Vagina (tissue), 2 donors: ENCODE measurements around the gene DOLK. TPM values are rescaled to one million over a fixed set of nuclear protein-coding genes. Genes with fewer than 3 reads are reported as not detected.

Experiments
- DNase-seq, 2 donors: peaks; one replicate each; pipeline ENCODE4 v3.0.0-alpha.2; 2017; ENCODE audit errors: extremely low spot score in 2 of 2
- H3K27ac ChIP-seq: fragments of 200-600 bp; sonication (generic); one replicate; pipeline ENCODE4 v1.5.1; 2019
- H3K27me3 ChIP-seq: fragments of 200-600 bp; sonication (generic); one replicate; pipeline ENCODE4 v1.5.1; 2019
- H3K36me3 ChIP-seq, 2 donors: fragments of 200-600 bp; sonication (generic); one replicate each; pipeline ENCODE4 v1.5.1; 2017 to 2019
- H3K4me1 ChIP-seq: fragments of 200-600 bp; sonication (generic); one replicate; pipeline ENCODE4 v1.5.1; 2019
- H3K4me3 ChIP-seq, 2 donors: fragments of 200-600 bp; sonication (generic); 1 replicate in 1 of 2; 2 replicates in 1 of 2; pipeline ENCODE4 v1.5.1; 2016 to 2019
- H3K9me3 ChIP-seq: fragments of 200-600 bp; sonication (generic); one replicate; pipeline ENCODE4 v1.5.1; 2019
- POLR2A ChIP-seq, 2 donors: fragments of 450-650 bp; IDR thresholded peaks; one replicate each; pipeline ENCODE4 v1.6.1; 2017; ENCODE audit warnings: antibody characterized with exemption in 2 of 2, mild to moderate bottlenecking in 2 of 2, moderate library complexity in 2 of 2
- POLR2AphosphoS5 ChIP-seq, 2 donors: sonication (generic); formaldehyde crosslinking; IDR thresholded peaks; one replicate each; pipeline ENCODE4 v1.9.0; 2017; ENCODE audit warnings: antibody characterized with exemption in 2 of 2, mild to moderate bottlenecking in 2 of 2, low read depth in 1 of 2; ENCODE audit not compliant: insufficient read depth in 1 of 2
- intact Hi-C: fragments of 100-400 bp; cut with DNase I; formaldehyde crosslinking; loops from one replicate; pipeline ENCODE4 v1.15.1; 2023
- total RNA-seq: library from RNA; depleted of rRNA; stranded (reverse); fragments of >200 nt; gene quantifications from one replicate; pipeline ENCODE4 v1.2.3, GENCODE V29; 2016
- TF ChIP-seq, protein P1 (sequence below), 3 experiments: fragments of 450-650 bp in 2 of 3; fragments of 200-600 bp in 1 of 3; sonication (generic) in 1 of 3; IDR thresholded peaks; one replicate each; pipeline ENCODE4 v1.5.1; 2017 to 2019; ENCODE audit warnings: antibody characterized with exemption in 3 of 3, mild to moderate bottlenecking in 2 of 3, moderate library complexity in 2 of 3

The DOLK gene
- total RNA-seq, 1 donor from 2014 or later, result 8.1 TPM

DNA sequence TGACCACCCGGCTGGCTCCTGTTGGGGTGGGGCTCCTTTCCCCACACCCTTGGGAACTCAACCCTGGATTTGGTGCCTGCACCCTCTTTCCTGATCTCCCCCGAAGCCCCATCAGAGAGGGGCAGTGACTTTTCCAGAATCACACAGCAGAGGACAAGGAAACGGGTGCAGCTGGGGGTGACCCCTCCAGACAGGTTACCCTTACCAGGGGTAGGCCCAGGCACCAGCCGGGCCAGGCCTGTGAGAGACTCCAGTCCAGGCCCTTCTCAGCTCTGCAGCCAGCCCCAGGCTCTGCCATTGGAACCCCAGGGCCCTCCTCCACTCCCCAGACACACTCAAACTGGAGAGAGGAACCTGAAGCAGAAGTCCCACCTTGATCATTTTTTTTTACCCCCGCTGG is 45.6 kb downstream of the DOLK start:
- Histone ChIP-seq H3K4me1 (peaks cover 71% of the 10 kb centered on the region), H3K4me3 (no peak overlapping the region), H3K9me3 (no peaks in the 10 kb centered on the region), H3K27me3 (no peaks in the 10 kb centered on the region), H3K27ac (peak overlapping the region; percentile 94), H3K36me3 (peaks cover 0 to 14% of the 10 kb centered on the region in 2 donors)
- no peak for TF ChIP-seq POLR2A (IDR thresholded peaks at IDR 0.05)
- TF ChIP-seq POLR2AphosphoS5 (IDR thresholded peaks at IDR 0.05; ENCODE audit: insufficient read depth in 1 of 2, low read depth in 1 of 2), result no peak
- TF ChIP-seq, protein P1, sequence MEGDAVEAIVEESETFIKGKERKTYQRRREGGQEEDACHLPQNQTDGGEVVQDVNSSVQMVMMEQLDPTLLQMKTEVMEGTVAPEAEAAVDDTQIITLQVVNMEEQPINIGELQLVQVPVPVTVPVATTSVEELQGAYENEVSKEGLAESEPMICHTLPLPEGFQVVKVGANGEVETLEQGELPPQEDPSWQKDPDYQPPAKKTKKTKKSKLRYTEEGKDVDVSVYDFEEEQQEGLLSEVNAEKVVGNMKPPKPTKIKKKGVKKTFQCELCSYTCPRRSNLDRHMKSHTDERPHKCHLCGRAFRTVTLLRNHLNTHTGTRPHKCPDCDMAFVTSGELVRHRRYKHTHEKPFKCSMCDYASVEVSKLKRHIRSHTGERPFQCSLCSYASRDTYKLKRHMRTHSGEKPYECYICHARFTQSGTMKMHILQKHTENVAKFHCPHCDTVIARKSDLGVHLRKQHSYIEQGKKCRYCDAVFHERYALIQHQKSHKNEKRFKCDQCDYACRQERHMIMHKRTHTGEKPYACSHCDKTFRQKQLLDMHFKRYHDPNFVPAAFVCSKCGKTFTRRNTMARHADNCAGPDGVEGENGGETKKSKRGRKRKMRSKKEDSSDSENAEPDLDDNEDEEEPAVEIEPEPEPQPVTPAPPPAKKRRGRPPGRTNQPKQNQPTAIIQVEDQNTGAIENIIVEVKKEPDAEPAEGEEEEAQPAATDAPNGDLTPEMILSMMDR (IDR thresholded peaks at IDR 0.05), result no peak
- intact Hi-C loops, result no loop called here
- no peak for DNase-seq

- H3K36me3 ChIP-seq, result peaks cover 0 to 14% of the 10 kb centered on the region in 2 donors
- TF ChIP-seq POLR2A (IDR thresholded peaks at IDR 0.05) (no peak), POLR2AphosphoS5 (IDR thresholded peaks at IDR 0.05; ENCODE audit: insufficient read depth in 1 of 2, low read depth in 1 of 2) (no peak)
- TF ChIP-seq, protein P1 (IDR thresholded peaks at IDR 0.05), result no peak
- H3K4me3 ChIP-seq, result no peak overlapping the region
- DNase-seq, result no peak
- no peaks in the 10 kb centered on the region for H3K9me3 ChIP-seq
- peaks cover 71% of the 10 kb centered on the region for H3K4me1 ChIP-seq
- intact Hi-C loops, result no loop called here
- no peaks in the 10 kb centered on the region for H3K27me3 ChIP-seq
- peak overlapping the region; percentile 94 for H3K27ac ChIP-seq
Observed at GRCh38 chr9:128901379-128901778, 46.0 kb downstream of the DOLK start.

DNA sequence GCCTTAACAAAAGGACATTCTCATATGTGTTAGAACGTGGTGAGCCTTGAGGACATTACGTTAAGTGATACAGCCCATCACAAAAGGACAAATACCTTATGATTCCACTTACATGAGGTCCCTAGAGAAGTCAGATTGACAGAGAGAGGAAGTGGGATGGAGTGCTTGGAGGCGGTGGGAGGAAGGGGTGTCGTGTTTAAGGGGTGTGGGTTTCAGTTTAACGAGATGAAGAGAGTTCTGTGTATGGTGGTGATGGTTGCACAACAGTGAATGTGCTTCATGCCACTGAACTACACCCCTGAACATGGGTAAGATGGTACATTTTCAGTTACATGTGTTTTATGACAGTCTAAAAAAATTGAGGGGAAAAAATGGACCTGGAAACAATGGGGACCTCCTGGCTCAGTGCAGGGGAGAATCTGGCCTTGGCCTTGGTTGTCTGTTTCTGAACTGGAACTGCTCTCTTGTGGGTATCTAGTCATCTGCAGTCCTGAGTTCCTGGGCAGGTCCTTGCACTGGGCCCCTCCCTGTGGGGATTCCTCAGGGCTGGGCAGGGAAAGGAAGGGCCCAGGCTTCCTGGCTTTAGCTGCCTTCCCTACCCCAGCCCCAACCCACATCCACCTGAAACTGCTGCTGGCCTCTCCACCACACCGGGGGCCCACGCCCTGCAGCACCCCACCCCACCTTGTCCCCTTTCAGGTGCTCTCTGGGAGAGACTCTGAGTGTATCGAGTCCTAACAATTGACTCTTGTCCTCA is 47.7 kb downstream of the DOLK start:
- H3K27me3 ChIP-seq, result no peaks in the 10 kb centered on the region
- H3K4me1 ChIP-seq, result peaks cover 77% of the 10 kb centered on the region
- no peak for DNase-seq
- H3K4me3 ChIP-seq, result no peak overlapping the region
- H3K36me3 ChIP-seq, result peaks cover 0 to 20% of the 10 kb centered on the region in 2 donors
- TF ChIP-seq POLR2AphosphoS5 (IDR thresholded peaks at IDR 0.05; ENCODE audit: insufficient read depth in 1 of 2, low read depth in 1 of 2) (no peak), POLR2A (IDR thresholded peaks at IDR 0.05) (no peak)
- TF ChIP-seq, protein P1 (IDR thresholded peaks at IDR 0.05), result no peak
- H3K27ac ChIP-seq, result peak overlapping the region; percentile 94
- intact Hi-C loops, result no loop called here
- H3K9me3 ChIP-seq, result no peaks in the 10 kb centered on the region

DNA sequence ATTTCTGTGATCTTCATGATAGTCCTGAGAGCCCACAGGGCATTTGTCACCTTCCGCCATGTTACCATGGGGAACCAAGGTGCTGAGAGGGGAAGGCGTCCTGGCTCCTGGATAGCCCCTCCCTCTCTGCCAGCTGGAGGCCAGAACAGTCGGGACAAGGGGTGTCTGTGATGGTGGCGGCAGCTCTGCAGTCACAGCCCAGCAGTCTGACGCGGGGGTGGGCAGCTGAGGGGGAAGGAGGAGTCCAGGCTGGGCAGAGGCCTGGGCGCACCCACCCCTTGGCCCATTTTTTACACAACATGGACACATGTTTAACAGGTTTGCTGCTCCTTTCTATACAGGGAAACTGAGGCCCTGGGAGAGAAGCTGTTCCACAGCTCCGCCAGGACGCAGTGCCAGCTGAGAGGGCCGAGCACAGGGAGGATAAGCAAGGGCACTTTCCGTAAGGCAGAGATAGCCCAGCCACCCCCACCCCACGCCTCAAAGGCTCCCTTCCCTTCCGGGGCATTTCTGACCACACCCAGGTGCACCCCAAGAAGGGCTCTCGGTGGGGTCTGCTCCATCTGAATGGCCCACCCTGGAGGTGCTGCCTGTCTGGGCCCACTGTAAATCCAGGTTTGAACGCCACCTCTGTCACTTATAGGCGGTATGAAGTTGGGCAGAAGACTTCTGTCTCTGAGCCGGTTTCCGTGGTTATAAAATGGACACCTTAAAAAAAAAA is 48.4 kb downstream of the DOLK start:
- TF ChIP-seq POLR2A (IDR thresholded peaks at IDR 0.05) (no peak), POLR2AphosphoS5 (IDR thresholded peaks at IDR 0.05; ENCODE audit: insufficient read depth in 1 of 2, low read depth in 1 of 2) (no peak)
- TF ChIP-seq, protein P1 (IDR thresholded peaks at IDR 0.05), result no peak
- no peak for DNase-seq
- Histone ChIP-seq H3K4me1 (peaks cover 77% of the 10 kb centered on the region), H3K4me3 (no peak overlapping the region), H3K27ac (peak overlapping the region; percentile 94), H3K36me3 (peaks cover 0 to 24% of the 10 kb centered on the region in 2 donors), H3K9me3 (no peaks in the 10 kb centered on the region), H3K27me3 (no peaks in the 10 kb centered on the region)
- intact Hi-C loops, result no loop called here

DNA sequence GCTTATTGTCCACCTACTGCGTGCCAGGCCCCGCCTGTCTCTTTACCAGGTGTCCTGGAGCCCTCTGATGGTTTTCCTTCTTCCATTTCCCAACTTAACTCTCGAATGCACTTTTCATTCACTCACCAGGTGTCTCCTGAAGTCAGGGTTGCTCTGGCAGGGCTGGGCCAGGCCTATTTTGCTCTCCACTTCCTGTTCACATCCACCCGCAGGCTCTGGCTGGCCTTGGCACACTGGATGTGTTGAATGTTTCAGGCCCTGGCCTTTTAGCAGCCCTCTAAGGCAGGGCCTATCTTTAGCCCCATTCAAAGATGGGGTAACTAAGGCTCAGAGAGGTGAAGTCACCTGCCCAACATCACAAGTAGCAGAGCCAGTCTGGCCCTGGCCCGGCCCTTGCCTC is 49.0 kb downstream of the DOLK start:
- TF ChIP-seq, protein P1 (IDR thresholded peaks at IDR 0.05), result no peak
- TF ChIP-seq POLR2A (IDR thresholded peaks at IDR 0.05), result no peak
- TF ChIP-seq POLR2AphosphoS5 (IDR thresholded peaks at IDR 0.05; ENCODE audit: insufficient read depth in 1 of 2, low read depth in 1 of 2), result no peak
- no peak for DNase-seq
- Histone ChIP-seq H3K9me3 (no peaks in the 10 kb centered on the region), H3K27ac (peak overlapping the region; percentile 94), H3K4me3 (no peak overlapping the region), H3K27me3 (no peaks in the 10 kb centered on the region), H3K4me1 (peaks cover 77% of the 10 kb centered on the region), H3K36me3 (peaks cover 0 to 25% of the 10 kb centered on the region in 2 donors)
- intact Hi-C loops, result no loop called here
